GM19455 (cell line): ENCODE data around the gene AKAP13.
A peak's percentile ranks its signal among the peaks of the same experiment; 100 is the strongest.
"Not testable (repeated sequence)": the region's sequence is repeated elsewhere in the genome, so short reads cannot be mapped to it uniquely, and the experiment has no call there.

Experiments used
- ATAC-seq: cut with Tn5 transposase; IDR thresholded peaks from one replicate; pipeline ENCODE4 v1.9.1; 2021; ENCODE audit not compliant: unreplicated experiment

AKAP13 gene

DNA sequence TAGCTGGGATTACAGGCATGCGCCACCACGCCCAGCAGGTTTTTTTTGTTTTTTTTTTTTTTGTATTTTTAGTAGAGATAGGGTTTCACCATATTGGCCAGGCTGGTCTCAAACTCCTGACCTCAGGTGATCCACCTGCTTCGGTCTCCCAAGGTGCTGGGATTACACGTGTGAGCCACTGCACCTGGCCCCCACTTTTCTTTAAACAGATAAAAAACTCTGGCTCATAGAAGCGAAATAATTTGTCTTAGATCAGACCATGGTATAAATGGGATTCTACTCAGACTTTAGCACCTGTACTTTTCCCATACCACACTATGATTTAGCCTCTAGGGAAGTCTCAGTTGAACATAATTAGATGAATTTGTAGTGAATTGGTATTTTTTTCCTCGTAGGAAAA is 182.4 kb downstream of the AKAP13 start:
- no peak for ATAC-seq

DNA sequence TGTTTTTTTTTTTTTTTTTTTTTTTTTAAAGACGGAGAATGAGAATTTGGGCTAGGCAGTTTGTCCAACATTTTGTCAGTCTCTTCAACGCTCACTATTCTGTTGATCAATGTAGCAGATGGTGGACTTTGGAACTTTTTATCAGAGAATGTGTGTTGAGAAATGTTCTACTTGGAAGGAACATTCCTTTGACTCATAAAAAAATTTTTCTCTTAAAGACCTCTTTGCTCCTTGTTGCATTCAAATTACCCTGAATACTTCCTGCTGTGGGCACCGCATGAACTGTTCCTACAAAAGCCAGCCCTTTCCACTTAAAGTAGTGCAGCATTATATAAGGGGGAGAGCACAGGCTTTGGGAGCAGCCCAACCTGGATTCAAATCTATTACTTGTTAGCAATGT is 182.9 kb downstream of the AKAP13 start:
- ATAC-seq = no peak

DNA sequence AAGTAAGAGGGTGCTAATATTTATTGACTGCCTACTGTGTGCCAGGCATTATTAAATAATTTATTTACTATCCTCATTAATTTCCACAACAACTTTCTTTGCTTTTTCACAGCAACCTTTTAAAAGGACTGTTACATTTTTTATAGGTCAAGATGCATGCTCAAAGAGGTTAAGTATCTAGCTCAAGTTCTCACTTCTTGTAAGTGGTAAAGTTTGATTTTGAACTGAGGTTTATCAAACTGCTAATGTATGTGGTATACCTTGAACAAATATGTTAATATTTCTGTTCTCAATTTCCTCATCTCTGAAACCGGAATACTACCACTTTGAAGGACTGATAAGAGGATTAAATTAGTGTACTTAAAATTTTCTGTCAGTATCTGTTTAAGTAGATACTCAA is 183.3 kb downstream of the AKAP13 start:
- ATAC-seq = no peak

DNA sequence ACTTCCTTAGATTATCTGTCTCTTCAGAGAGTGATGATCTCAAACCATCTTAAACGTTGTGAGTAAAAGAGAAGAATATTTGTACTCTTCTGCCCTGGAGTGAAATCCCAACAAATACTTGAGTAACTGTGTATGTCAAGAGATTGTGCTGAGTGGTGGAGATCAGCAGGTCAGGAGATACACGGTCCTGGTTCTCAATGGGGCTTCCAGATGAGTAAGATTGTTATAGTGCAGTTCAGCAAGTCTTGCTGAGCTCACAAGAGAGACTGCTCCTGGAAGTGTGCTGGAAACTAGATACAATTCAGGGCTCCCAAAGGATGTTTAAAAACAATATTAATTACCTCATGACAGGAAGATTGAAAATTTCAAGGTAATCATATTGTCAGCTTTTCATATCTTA is 184.3 kb downstream of the AKAP13 start:
- ATAC-seq = no peak

DNA sequence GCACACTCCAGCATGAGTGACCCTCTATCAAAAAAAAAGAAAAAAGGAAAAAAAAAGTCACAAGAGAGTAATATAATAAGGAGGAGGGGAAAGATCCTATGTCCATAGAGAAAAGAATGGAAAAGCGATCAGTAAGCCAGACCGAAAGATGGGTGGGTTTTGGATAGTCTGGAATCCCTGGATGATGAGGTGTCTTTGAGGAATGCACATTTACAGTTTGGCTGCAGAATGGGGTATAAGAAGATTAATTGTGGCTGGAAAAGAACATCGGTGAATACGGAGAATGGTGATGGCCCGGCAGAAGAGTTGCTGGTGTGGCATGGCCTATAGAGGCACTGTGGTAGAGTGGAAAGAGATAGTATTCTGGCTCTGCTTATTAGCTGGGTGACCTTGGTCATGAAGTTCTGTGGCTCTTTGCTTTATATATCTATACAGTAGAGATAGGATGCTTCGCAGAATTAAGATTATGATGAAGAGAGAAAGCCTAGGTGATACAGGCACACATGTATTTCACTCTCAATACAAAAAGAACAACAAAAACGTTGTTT is 187.9 kb downstream of the AKAP13 start:
- ATAC-seq = no peak

DNA sequence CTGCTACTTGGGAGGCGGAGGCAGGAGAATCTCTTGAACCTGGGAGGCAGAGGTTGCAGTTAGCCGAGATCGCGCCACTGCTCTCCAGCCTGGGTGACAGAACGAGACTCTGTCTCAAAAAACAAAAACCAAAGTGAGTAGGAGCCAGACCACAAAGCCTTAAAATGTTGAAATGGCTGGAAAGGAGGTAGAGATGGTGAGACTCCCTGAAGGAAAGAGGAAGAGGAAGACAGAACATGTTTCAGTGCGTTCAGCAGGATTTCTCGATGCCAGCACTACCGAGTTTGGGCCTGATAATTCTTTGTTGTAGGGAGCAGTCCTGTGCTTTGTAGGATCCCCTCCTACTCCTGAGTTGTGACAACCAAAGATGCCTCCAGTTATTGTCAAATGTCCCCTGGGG is 189.9 kb downstream of the AKAP13 start:
- ATAC-seq = no peak

DNA sequence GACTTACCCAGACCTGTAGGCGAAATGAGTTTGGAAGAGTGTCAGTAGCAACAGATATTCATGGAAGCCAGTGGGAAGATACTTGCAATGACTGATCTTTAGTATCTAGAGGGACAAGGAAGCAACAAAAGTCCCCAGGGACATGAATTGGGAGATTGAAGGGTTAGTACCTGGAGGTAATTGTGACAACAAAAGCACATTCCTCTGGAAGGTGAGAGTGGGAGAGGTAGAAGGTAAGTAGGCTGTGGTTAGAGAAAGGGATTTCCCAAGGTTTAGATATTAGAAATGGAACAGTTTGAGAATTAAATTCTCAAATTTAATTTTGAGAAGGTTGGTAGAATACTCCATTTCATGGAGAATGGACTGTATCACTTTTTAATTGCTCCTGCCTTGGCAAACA is 191.4 kb downstream of the AKAP13 start:
- no peak for ATAC-seq

DNA sequence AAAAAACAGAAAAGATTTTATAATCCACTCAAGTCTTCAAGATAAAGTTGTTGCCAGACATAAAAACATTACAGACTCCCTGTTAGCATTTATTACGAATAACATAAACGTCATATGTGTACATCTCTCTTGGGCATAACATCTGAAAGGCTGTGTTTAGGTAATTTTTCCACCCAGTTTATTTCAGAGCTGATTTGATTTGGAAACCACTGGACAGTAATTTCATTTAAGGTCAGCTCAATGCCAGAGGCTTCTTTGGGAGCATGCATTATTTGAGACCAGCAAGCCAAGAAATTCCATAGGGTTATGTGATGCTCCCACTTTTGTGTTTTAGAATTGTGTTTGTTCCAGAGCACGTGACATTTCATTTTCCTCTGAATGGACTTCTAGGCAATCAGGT is 196.0 kb downstream of the AKAP13 start:
- no peak for ATAC-seq

DNA sequence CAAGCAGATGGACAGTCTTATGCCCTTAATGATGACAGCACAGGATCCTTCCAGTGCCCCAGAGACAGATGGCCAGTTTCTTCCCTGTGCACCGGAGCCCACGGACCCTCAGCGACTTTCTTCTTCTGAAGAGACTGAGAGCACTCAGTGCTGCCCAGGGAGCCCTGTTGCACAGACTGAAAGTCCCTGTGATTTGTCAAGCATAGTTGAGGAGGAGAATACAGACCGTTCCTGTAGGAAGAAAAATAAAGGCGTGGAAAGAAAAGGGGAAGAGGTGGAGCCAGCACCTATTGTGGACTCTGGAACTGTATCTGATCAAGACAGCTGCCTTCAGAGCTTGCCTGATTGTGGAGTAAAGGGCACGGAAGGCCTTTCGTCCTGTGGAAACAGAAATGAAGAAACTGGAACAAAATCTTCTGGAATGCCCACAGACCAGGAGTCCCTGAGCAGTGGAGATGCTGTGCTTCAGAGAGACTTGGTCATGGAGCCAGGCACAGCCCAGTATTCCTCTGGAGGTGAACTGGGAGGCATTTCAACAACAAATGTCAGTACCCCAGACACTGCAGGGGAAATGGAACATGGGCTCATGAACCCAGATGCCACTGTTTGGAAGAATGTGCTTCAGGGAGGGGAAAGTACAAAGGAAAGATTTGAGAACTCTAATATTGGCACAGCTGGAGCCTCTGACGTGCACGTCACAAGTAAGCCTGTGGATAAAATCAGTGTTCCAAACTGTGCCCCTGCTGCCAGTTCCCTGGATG is 198.7 kb downstream of the AKAP13 start:
- no peak for ATAC-seq

DNA sequence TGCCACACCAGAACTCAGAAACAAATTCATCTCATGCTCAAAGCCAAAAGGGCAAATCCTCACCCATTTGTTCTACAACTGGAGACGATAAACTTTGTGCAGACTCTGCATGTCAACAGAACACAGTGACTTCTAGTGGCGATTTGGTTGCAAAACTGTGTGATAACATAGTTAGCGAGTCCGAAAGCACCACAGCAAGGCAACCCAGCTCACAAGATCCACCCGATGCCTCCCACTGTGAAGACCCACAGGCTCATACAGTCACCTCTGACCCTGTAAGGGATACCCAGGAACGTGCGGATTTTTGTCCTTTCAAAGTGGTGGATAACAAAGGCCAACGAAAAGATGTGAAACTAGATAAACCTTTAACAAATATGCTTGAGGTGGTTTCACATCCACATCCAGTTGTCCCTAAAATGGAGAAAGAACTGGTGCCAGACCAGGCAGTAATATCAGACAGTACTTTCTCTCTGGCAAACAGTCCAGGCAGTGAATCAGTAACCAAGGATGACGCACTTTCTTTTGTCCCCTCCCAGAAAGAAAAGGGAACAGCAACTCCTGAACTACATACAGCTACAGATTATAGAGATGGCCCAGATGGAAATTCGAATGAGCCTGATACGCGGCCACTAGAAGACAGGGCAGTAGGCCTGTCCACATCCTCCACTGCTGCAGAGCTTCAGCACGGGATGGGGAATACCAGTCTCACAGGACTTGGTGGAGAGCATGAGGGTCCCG is 199.7 kb downstream of the AKAP13 start:
- ATAC-seq = no peak

DNA sequence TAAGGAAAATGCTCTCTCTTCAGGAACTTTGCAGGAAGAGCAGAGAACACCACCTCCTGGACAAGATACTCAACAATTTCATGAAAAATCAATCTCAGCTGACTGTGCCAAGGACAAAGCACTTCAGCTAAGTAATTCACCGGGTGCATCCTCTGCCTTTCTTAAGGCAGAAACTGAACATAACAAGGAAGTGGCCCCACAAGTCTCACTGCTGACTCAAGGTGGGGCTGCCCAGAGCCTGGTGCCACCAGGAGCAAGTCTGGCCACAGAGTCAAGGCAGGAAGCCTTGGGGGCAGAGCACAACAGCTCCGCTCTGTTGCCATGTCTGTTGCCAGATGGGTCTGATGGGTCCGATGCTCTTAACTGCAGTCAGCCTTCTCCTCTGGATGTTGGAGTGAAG is 200.5 kb downstream of the AKAP13 start:
- no peak for ATAC-seq

DNA sequence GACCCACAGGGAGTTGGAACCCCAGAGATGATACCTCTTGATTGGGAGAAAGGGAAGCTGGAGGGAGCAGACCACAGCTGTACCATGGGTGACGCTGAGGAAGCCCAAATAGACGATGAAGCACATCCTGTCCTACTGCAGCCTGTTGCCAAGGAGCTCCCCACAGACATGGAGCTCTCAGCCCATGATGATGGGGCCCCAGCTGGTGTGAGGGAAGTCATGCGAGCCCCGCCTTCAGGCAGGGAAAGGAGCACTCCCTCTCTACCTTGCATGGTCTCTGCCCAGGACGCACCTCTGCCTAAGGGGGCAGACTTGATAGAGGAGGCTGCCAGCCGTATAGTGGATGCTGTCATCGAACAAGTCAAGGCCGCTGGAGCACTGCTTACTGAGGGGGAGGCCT is 201.1 kb downstream of the AKAP13 start:
- no peak for ATAC-seq

DNA sequence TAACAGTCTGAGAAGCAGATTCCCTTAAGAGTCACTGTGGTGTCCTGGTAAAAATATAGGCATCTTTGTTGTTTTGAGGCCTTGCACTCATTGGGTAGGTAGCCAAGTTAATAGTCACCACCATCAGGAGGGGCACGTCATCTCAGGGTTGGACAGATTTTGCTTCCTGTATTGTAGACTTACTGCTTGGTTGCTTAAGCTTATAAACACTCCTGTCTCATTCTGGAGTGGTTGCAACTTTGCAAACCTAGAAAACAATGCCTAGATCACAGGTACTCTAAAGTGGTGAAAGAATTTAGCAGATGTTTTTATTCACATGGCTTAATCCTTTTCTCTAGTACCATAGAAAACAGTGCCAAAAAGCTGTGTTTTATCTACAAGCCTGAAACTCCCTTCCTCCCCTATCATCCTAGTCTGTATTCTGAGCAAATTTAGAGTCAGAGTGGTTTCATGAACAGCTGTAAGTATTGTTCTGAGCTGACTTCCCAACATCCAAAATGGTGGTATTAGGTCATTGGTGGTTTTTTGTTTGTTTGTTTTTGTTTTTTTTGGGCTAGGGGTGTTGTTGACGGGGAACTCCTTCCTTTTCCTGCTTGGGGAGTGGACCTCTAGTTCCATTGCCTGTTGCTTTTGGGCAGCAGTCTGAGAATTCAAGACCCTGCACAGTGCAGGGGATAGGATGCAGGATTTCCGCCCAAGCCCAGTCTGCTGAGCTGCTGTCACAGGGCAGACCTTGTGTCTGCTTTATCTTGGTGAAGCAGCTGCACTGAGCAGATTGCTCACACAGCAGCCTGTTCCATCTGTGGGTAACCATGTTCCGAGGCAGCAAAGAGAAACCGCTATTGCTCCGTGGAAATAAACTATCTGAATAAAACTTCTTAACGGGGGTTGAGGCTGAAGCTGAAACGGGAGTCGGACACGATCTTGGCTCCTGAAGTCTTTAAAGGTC is 202.0 kb downstream of the AKAP13 start:
- peak; percentile 60 for ATAC-seq

DNA sequence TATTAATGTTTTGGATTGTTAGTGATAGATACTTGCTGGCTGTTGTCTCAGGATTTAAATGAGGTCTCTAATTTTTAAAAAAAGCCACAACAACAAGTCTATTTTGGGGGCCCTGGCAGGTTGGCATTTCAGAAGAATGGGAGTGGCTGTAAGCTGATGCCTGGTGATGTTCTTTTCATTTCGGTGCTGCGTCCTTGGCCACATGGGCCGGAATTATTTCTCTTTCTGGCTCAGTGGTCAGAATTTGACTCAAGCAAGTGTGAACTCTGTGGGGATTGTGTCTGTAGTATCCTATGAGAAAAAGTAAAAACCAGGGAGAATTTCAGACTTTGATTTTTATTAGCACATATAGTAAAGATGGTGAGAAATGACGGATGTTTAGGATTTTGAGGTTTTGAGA is 203.0 kb downstream of the AKAP13 start:
- no peak for ATAC-seq

DNA sequence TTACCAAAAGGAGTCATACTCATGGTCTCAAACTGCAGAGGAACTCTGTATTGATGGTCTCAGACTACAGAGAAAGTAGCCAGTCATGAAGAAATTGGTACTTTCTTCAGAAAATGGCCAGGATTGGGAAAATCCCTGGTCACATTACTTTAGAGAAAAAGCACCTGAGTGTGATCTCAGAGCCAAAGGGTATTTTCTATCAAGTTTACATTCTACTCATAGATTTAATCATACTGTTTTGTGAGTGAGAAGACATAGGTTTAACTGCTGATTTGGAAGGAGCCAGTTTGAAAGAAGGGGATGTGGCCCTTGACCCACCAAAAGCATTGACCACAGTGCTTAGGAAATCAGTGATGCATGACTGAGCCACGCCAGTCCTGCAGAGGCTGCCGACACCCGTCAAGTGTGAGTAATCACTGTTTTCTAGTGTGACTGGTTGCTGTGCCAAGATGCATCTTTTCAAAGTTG is 203.6 kb downstream of the AKAP13 start:
- ATAC-seq = no peak

DNA sequence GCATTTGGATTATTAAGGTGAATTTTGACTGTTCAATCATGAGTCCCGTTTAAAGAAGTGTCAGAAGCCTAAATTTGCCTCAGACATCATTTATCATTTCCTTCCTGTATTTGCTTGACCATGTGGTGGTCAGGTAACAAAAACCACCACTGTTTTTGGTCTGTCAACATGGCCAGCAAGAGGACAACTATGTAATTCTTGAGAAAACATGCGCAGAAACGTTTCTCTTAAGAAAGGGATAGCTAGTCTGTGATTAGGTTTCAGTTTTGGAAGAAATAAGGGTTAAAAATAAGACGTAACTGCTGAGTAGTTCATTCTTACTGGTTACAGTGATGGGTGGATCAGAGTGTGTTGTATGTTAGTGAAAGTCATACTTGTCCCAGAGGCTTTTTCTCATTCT is 204.5 kb downstream of the AKAP13 start:
- no peak for ATAC-seq

DNA sequence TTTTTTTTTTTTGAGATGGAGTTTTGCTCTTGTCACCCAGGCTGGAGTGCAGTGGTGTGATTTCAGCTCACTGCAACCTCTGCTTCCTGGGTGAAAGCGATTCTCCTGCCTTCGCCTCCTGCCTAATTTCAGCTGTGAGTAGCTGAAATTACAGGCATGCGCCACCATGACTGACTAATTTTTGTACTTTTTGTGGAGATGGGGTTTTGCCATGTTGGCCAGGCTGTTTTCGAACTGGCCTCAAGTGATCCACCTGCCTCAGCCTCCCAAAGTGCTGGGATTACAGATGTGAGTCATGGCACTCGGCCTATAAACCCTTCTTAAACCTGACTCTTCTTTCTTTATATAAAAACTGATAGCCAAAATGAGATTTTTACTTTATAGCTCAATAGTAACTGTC is 205.8 kb downstream of the AKAP13 start:
- ATAC-seq = not testable (repeated sequence)

DNA sequence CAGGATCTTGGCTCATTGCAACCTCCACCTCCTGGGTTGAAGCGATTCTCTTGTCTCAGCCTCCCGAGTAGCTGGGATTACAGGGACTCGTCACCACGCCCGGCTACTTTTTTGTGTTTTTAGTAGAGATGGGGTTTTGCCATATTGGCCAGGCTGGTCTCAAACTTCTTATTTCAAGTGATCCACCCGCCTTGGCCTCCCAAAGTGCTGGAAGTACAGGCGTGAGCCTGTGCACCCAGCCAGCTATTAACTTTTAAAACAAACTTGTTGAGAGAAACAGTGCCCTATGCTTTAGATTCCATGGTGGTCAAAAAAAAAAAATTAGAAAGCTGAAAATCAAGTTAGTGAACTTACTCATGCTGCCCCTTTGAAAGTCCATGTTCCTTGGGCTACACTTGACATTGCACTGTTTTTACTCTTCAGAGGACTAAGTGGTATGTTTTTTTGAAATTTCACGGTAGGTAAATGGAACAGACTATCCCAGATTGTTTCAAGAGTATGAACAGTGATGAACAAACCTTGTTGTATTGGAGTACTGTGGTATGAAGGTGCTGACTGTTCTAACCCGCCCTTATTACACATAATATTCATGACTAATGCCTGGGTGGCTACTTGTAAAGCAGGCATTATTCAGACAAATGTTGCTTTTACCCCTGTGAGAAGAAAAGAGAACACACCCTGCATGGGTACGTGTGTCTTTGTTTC is 207.5 kb downstream of the AKAP13 start:
- ATAC-seq = no peak

DNA sequence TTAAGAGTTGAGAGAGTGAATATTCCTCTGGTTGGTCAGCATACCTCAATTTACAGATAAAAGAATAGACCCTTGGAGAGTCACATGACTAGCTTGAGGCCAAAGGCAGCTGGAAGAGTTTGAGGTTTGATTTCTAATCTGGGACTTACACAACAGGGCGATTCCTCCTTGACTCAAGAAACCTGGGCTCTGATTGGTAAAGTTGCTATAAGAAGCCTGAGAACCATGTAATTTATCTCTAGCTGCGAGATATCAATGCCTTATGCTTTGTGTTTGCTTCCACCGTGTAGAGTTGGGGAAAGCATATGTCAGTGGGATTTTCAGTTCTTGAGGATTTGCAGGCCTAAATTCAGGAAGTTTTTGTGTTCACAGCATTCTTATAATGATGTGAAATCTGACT is 208.3 kb downstream of the AKAP13 start:
- ATAC-seq = no peak

DNA sequence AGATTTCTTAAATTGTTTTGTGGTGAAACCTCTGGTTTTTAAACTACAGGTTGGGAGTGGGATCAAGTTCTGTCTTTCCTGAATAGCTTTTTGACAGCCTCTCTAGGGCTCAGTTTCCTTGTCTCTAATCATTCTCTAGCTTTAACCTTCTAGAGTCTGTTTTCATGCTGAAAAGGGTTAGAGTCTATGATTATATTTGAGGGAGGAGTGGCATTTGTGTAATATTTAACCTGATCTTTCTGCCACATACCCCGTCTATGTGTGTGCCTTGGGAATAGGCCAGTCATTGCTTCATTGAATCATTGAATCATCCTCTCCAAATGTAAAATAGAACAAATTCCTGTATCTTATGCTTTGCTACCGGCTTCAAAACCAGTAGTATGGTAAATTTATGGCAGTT is 209.4 kb downstream of the AKAP13 start:
- ATAC-seq = no peak

DNA sequence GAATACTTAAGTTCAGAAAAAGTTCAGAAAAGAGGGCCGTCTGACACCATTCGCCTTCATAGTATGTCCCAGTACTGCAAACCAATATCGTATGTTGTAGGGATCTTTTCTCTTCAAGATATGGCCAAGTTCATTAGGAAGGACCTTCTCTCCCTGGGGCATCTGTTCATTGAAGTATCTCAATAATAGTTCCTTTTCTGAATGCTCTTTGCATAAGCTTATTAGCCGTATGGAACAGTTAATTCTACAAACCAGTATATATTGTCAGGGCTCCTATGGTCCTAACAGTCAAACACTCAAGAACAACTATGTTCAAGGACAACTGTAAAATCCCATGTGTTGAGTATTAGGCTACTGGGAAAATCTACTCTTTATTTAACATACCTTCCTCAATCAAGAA is 211.2 kb downstream of the AKAP13 start:
- no peak for ATAC-seq
